ENCODE measurements around the gene RIPOR2. TPM values are rescaled to one million over a fixed set of nuclear protein-coding genes. Genes with fewer than 3 reads are reported as not detected.

The RIPOR2 gene
- total and polyA plus RNA-seq, 2 of the 13 experiments (the other 11 are each of a cell fraction or from before 2014, with no cell fraction given) = 0.02 to 0.05 TPM

DNA sequence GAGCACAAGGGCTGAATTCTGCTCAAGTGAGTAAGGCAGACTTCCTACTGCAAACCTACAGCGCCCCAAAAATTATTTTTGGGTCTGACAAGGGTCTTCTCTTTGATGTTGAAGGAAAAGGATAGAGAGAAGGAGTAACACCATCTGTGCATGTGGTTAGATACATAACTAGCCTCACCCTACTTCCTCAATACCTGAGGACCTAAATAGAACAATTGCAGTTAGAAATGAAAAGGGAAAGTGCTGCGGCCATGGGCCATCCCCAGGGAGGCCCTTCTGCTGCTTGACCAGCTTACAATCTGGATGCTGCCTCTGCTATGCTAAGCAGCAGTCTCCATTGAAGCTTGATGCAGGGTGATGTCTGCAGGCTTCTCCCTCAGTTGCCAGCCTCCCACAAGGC, 73.8 kb downstream of the RIPOR2 start (continued):
- TF ChIP-seq ZNF318 (CRISPR knock-in tag; IDR thresholded peaks at IDR 0.05) (no peak), IRX3 (CRISPR knock-in tag; IDR thresholded peaks at IDR 0.05; ENCODE audit: borderline replicate concordance, low read depth) (no peak), U2AF2 (IDR thresholded peaks at IDR 0.05; ENCODE audit: low read depth, low read length) (no peak), ZNF101 (CRISPR knock-in tag; IDR thresholded peaks at IDR 0.05; ENCODE audit: borderline replicate concordance, low read depth) (no peak), MXD4 (CRISPR knock-in tag; IDR thresholded peaks at IDR 0.05) (no peak), IRF2 (CRISPR knock-in tag; IDR thresholded peaks at IDR 0.05) (no peak)
